Suprapubic skin (tissue), 4 donors: ENCODE data around the gene IMMT. TPM values are rescaled to one million over a fixed set of nuclear protein-coding genes. Genes with fewer than 3 reads are reported as not detected.
"Not testable (repeated sequence)": the region's sequence is repeated elsewhere in the genome, so short reads cannot be mapped to it uniquely, and the experiment has no call there.

Source experiments
- DNase-seq, 2 donors: peaks; one replicate each; pipeline ENCODE4 v3.0.0-alpha.2; 2019; ENCODE audit warnings: low spot score in 2 of 2
- H3K27ac ChIP-seq: fragments of 200-600 bp; sonication (generic); one replicate; pipeline ENCODE4 v1.5.1; 2019
- H3K27me3 ChIP-seq: fragments of 200-600 bp; sonication (generic); one replicate; pipeline ENCODE4 v1.5.1; 2019
- H3K36me3 ChIP-seq: fragments of 200-600 bp; sonication (generic); one replicate; pipeline ENCODE4 v1.5.1; 2019
- H3K4me1 ChIP-seq: fragments of 200-600 bp; sonication (generic); one replicate; pipeline ENCODE4 v1.5.1; 2019
- H3K4me3 ChIP-seq: fragments of 200-600 bp; sonication (generic); one replicate; pipeline ENCODE4 v1.5.1; 2019; ENCODE audit warnings: mild to moderate bottlenecking
- H3K9me3 ChIP-seq: fragments of 200-600 bp; sonication (generic); one replicate; pipeline ENCODE4 v1.5.1; 2019
- EP300 ChIP-seq: sonication (generic); formaldehyde crosslinking; IDR thresholded peaks from one replicate; pipeline ENCODE4 v1.6.1; 2017; ENCODE audit warnings: antibody characterized with exemption
- POLR2A ChIP-seq, 2 donors: fragments of 450-650 bp; IDR thresholded peaks; one replicate each; pipeline ENCODE4 v1.6.1; 2017; ENCODE audit warnings: antibody characterized with exemption in 2 of 2, mild to moderate bottlenecking in 2 of 2, moderate library complexity in 2 of 2
- POLR2AphosphoS5 ChIP-seq, 3 donors: sonication (generic); formaldehyde crosslinking; IDR thresholded peaks; one replicate each; pipeline ENCODE4 v1.6.1; 2017; ENCODE audit warnings: antibody characterized with exemption in 3 of 3
- WGBS: methylation state at CpG from one replicate; pipeline ENCODE4 v1.1.5; 2018; 5-methylcytosine and 5-hydroxymethylcytosine counted together
- total RNA-seq, 4 donors: library from RNA; depleted of rRNA; stranded (reverse); fragments of >200 nt; gene quantifications; one replicate each; pipeline ENCODE4 v1.1.0, GENCODE V29; 2016
- TF ChIP-seq, protein P1 (sequence below), 2 donors: fragments of 200-600 bp in 1 of 2; fragments of 450-650 bp in 1 of 2; sonication (generic) in 1 of 2; IDR thresholded peaks; one replicate each; pipeline ENCODE4 v1.5.1; 2016 to 2019; ENCODE audit warnings: antibody characterized with exemption in 2 of 2, mild to moderate bottlenecking in 1 of 2, moderate library complexity in 1 of 2

Gene IMMT
- total RNA-seq, result 10 to 100 TPM; 39.5 to 73.2 (median 46.7) TPM

GRCh38 chr2:86195055-86195807 lies at the start of gene IMMT:
IMMT (minus strand) TSS chr2:86195462; CDS start chr2:86195382, 80 bp downstream.
- peaks cover 48% of the 10 kb centered on the region for H3K4me1 ChIP-seq
- DNase-seq, result peak; percentile 98
- peak; percentile 82 for TF ChIP-seq POLR2A (IDR thresholded peaks at IDR 0.05)
- peak in 2 of 3 donors; percentile 92 to 98 for TF ChIP-seq POLR2AphosphoS5 (IDR thresholded peaks at IDR 0.05)
- TF ChIP-seq, protein P1, sequence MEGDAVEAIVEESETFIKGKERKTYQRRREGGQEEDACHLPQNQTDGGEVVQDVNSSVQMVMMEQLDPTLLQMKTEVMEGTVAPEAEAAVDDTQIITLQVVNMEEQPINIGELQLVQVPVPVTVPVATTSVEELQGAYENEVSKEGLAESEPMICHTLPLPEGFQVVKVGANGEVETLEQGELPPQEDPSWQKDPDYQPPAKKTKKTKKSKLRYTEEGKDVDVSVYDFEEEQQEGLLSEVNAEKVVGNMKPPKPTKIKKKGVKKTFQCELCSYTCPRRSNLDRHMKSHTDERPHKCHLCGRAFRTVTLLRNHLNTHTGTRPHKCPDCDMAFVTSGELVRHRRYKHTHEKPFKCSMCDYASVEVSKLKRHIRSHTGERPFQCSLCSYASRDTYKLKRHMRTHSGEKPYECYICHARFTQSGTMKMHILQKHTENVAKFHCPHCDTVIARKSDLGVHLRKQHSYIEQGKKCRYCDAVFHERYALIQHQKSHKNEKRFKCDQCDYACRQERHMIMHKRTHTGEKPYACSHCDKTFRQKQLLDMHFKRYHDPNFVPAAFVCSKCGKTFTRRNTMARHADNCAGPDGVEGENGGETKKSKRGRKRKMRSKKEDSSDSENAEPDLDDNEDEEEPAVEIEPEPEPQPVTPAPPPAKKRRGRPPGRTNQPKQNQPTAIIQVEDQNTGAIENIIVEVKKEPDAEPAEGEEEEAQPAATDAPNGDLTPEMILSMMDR (IDR thresholded peaks at IDR 0.05), result no peak
- no peaks in the 10 kb centered on the region for H3K9me3 ChIP-seq
- peak within 1 kb of the TSS; percentile 99 for H3K27ac ChIP-seq
- no peaks in the 10 kb centered on the region for H3K36me3 ChIP-seq
- no peaks in the 10 kb centered on the region for H3K27me3 ChIP-seq
- under 1% methylated on average over 21 of the region's 74 CpGs for WGBS
- peak within 1 kb of the TSS; percentile 90 for H3K4me3 ChIP-seq

- H3K27ac ChIP-seq, H3K4me3 ChIP-seq, DNase-seq, H3K36me3 ChIP-seq, H3K27me3 ChIP-seq, H3K4me1 ChIP-seq, H3K9me3 ChIP-seq: not testable (repeated sequence)
- WGBS, result 93% methylated on average over 4 of the region's 5 CpGs
Observed at GRCh38 chr2:86244781-86245180, 49.5 kb upstream of the IMMT start.

DNA sequence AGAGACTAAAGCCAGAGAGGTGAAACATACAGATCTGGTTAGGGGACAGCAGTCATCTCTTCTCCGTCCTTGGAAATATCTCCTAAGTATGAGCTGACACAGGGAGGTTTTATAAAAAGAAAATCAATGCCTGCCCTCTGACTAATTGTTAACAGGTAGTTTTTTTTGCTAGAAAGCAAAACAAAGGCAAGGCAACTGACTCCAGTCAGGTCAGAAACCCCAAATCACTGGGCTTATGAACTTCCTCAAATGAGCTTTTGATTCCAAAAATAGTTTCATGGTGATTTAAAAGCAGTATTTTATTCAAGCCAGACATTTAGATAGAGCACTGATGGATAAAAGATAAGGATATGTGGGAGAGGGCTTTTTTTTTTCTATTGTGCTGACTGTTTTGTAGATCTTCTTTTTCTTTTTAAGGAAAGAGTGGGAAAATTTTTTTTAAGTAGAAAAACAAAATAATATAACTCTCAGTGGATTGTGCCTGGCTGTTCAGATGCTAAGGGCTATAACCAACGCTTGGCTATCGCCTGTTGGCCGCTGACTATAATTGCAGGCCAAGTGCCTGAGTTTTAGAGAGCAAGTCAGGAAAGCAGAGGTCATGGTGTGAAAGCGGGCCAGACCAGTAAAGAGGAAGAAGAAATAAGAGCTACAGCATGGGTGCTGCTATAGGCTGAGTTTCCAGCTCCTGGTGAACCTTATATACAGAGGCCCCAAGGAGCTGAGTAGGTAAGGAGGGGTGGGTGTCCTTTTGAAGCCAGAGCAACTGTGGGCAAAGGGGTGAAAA lies 48.9 kb upstream of the IMMT start:
- no peaks in the 10 kb centered on the region for H3K36me3 ChIP-seq

GRCh38 chr2:86243272-86243671 lies 48.0 kb upstream of the IMMT start:
- H3K27ac ChIP-seq, result no peak overlapping the region
- no peaks in the 10 kb centered on the region for H3K9me3 ChIP-seq
- no peaks in the 10 kb centered on the region for H3K27me3 ChIP-seq
- no peak overlapping the region for H3K4me3 ChIP-seq
- TF ChIP-seq, protein P1 (IDR thresholded peaks at IDR 0.05), result no peak
- TF ChIP-seq POLR2AphosphoS5 (IDR thresholded peaks at IDR 0.05) (no peak), POLR2A (IDR thresholded peaks at IDR 0.05) (no peak), EP300 (no peak)
- H3K36me3 ChIP-seq, result no peaks in the 10 kb centered on the region
- no peaks in the 10 kb centered on the region for H3K4me1 ChIP-seq
- no peak for DNase-seq
- WGBS, result 85% methylated on average over 6 of the region's 6 CpGs

More for the DNA sequence above, 48.9 kb upstream of the IMMT start:
- TF ChIP-seq EP300, result no peak
- TF ChIP-seq, protein P1 (IDR thresholded peaks at IDR 0.05), result no peak
- no peak for TF ChIP-seq POLR2A (IDR thresholded peaks at IDR 0.05)
- TF ChIP-seq POLR2AphosphoS5 (IDR thresholded peaks at IDR 0.05), result no peak
- Histone ChIP-seq H3K9me3 (no peaks in the 10 kb centered on the region), H3K4me3 (no peak overlapping the region), H3K4me1 (peaks cover 1% of the 10 kb centered on the region), H3K27ac (no peak overlapping the region), H3K27me3 (no peaks in the 10 kb centered on the region)
- DNase-seq, result no peak
- WGBS, result 89% methylated on average over 5 of the region's 5 CpGs

- H3K9me3 ChIP-seq, result no peaks in the 10 kb centered on the region
- WGBS, result 72% methylated on average over 5 of the region's 6 CpGs
- TF ChIP-seq POLR2A (IDR thresholded peaks at IDR 0.05) (no peak), POLR2AphosphoS5 (IDR thresholded peaks at IDR 0.05) (no peak), EP300 (no peak)
- TF ChIP-seq, protein P1 (IDR thresholded peaks at IDR 0.05), result no peak
- H3K27me3 ChIP-seq, result no peaks in the 10 kb centered on the region
- H3K27ac ChIP-seq, result no peak overlapping the region
- H3K4me3 ChIP-seq, result no peak overlapping the region
- H3K36me3 ChIP-seq, result no peaks in the 10 kb centered on the region
- no peak for DNase-seq
- no peaks in the 10 kb centered on the region for H3K4me1 ChIP-seq
Observed at GRCh38 chr2:86241611-86242010, 46.3 kb upstream of the IMMT start.
